Kidney epithelial cell (primary cell): Measurements from ENCODE around the gene PCDHAC1. TPM values are rescaled to one million over a fixed set of nuclear protein-coding genes. Genes with fewer than 3 reads are reported as not detected.
A peak's percentile ranks its signal among the peaks of the same experiment; 100 is the strongest.
"Not testable (repeated sequence)": the region's sequence is repeated elsewhere in the genome, so short reads cannot be mapped to it uniquely, and the experiment has no call there.

Source experiments
- DNase-seq: peaks from one replicate; pipeline ENCODE4 v3.0.0-alpha.2; 2010; ENCODE audit warnings: low read depth
- H3K27me3 ChIP-seq: 2 replicates; pipeline ENCODE4 v1.6.0; 2011; ENCODE audit warnings: low read length; ENCODE audit not compliant: control insufficient read depth, insufficient read depth
- H3K36me3 ChIP-seq: 2 replicates; pipeline ENCODE4 v1.5.1; 2011; ENCODE audit warnings: low read length; ENCODE audit not compliant: control insufficient read depth, insufficient read depth
- H3K4me3 ChIP-seq: 2 replicates; pipeline ENCODE4 v1.5.1; 2011; ENCODE audit warnings: low read depth, mild to moderate bottlenecking, control low read depth, low read length
- CTCF ChIP-seq: IDR thresholded peaks from 2 replicates; pipeline ENCODE4 v1.5.1; 2011; ENCODE audit warnings: mild to moderate bottlenecking, moderate library complexity, low read length, control low read depth, inconsistent platforms; ENCODE audit not compliant: insufficient read depth, poor library complexity, severe bottlenecking
- total RNA-seq: library from RNA; depleted of rRNA; stranded (reverse); fragments of >200 nt; gene quantifications from 2 replicates; pipeline ENCODE4 v1.2.3, GENCODE V29; 2015

Gene PCDHAC1
- 0.07 and 0.17 TPM in 2 replicates for total RNA-seq

- no peak for DNase-seq
Observed at GRCh38 chr5:140925806-140926442, at the start of gene PCDHAC1. PCDHAC1 (plus strand) TSS chr5:140926299; CDS start chr5:140926893, 594 bp downstream.

GRCh38 chr5:140876541-140877261 lies 49.4 kb upstream of the PCDHAC1 start:
- not testable (repeated sequence) for H3K36me3 ChIP-seq, H3K4me3 ChIP-seq, H3K27me3 ChIP-seq, DNase-seq

More at GRCh38 chr5:140925806-140926442, at the start of gene PCDHAC1:
- peak within 1 kb of the TSS; percentile 10 for H3K4me3 ChIP-seq
- TF ChIP-seq CTCF = no peak
- no peaks in the 10 kb centered on the region for H3K36me3 ChIP-seq
- H3K27me3 ChIP-seq = peaks cover 26% of the 10 kb centered on the region

GRCh38 chr5:140877262-140877581 lies 48.9 kb upstream of the PCDHAC1 start:
- TF ChIP-seq CTCF = no peak
- no peak overlapping the region for H3K4me3 ChIP-seq

GRCh38 chr5:140881889-140882590 lies 44.1 kb upstream of the PCDHAC1 start, which contains the start of gene PCDHA13:
PCDHA13 (plus strand) TSS chr5:140882124; CDS start chr5:140882269, 145 bp downstream.
- no peaks in the 10 kb centered on the region for H3K36me3 ChIP-seq
- no peak for DNase-seq

More at GRCh38 chr5:140877262-140877581, 48.9 kb upstream of the PCDHAC1 start:
- DNase-seq = no peak
- no peaks in the 10 kb centered on the region for H3K36me3 ChIP-seq
- no peaks in the 10 kb centered on the region for H3K27me3 ChIP-seq

GRCh38 chr5:140882591-140882899 lies 43.6 kb upstream of the PCDHAC1 start:
- TF ChIP-seq CTCF = no peak
- Histone ChIP-seq H3K36me3 (no peaks in the 10 kb centered on the region), H3K4me3 (no peak overlapping the region), H3K27me3 (peaks cover 3% of the 10 kb centered on the region)
- no peak for DNase-seq

More at GRCh38 chr5:140881889-140882590, 44.1 kb upstream of the PCDHAC1 start, which contains the start of gene PCDHA13:
- TF ChIP-seq CTCF = peak; percentile 20
- Histone ChIP-seq H3K27me3 (peaks cover 3% of the 10 kb centered on the region), H3K4me3 (no peak within 1 kb of the TSS)

GRCh38 chr5:140883373-140883772 lies 42.7 kb upstream of the PCDHAC1 start:
- TF ChIP-seq CTCF = no peak
- Histone ChIP-seq H3K36me3 (no peaks in the 10 kb centered on the region), H3K4me3 (no peak overlapping the region), H3K27me3 (peaks cover 3% of the 10 kb centered on the region)
- no peak for DNase-seq
